Measurements from ENCODE around the gene PCBP3. TPM values are rescaled to one million over a fixed set of nuclear protein-coding genes. Genes with fewer than 3 reads are reported as not detected.
"Not testable (repeated sequence)": the region's sequence is repeated elsewhere in the genome, so short reads cannot be mapped to it uniquely, and the experiment has no call there.

The PCBP3 gene
- total and polyA plus RNA-seq, 4 donors: 14.3 to 30.0 (median 22.5) TPM

- H3K36me3 ChIP-seq (ENCODE audit: control insufficient read depth, insufficient read depth, low read length): no peaks in the 10 kb centered on the region
- peaks cover 28% of the 10 kb centered on the region for H3K4me1 ChIP-seq (ENCODE audit: control insufficient read depth, insufficient read depth, low read length)
- H3K4me3 ChIP-seq (ENCODE audit: low read depth, low read length): no peak overlapping the region
- H3K27ac ChIP-seq (ENCODE audit: low read depth, low read length): peak overlapping the region; percentile 63
- WGBS (ENCODE audit: insufficient coverage): 80% methylated on average over 2 of the region's 6 CpGs
- H3K9me3 ChIP-seq (ENCODE audit: control insufficient read depth, insufficient read depth, low read length): no peaks in the 10 kb centered on the region
- no peak for DNase-seq (ENCODE audit: low read depth in 4 of 6, low spot score in 6 of 6)
- peaks cover 13% of the 10 kb centered on the region for H3K27me3 ChIP-seq (ENCODE audit: control insufficient read depth, insufficient read depth, low read length)
Observed at GRCh38 chr21:45640001-45640887, 3.3 kb upstream of the PCBP3 start.

- peaks cover 28% of the 10 kb centered on the region for H3K4me1 ChIP-seq (ENCODE audit: control insufficient read depth, insufficient read depth, low read length)
- WGBS (ENCODE audit: insufficient coverage): 62% methylated on average over 19 of the region's 23 CpGs
- H3K9me3 ChIP-seq (ENCODE audit: control insufficient read depth, insufficient read depth, low read length): no peaks in the 10 kb centered on the region
- no peak overlapping the region for H3K4me3 ChIP-seq (ENCODE audit: low read depth, low read length)
- DNase-seq (ENCODE audit: low read depth in 4 of 6, low spot score in 6 of 6): peak in 2 of 6 donors; percentile 22 to 53
- H3K27ac ChIP-seq (ENCODE audit: low read depth, low read length): peak overlapping the region; percentile 63
- H3K27me3 ChIP-seq (ENCODE audit: control insufficient read depth, insufficient read depth, low read length): peaks cover 15% of the 10 kb centered on the region
- no peaks in the 10 kb centered on the region for H3K36me3 ChIP-seq (ENCODE audit: control insufficient read depth, insufficient read depth, low read length)
Observed at GRCh38 chr21:45640888-45641479, 2.5 kb upstream of the PCBP3 start.

- Histone ChIP-seq H3K4me3 (ENCODE audit: low read depth, low read length) (no peak overlapping the region), H3K36me3 (ENCODE audit: control insufficient read depth, insufficient read depth, low read length) (no peaks in the 10 kb centered on the region), H3K4me1 (ENCODE audit: control insufficient read depth, insufficient read depth, low read length) (peaks cover 28% of the 10 kb centered on the region), H3K27ac (ENCODE audit: low read depth, low read length) (peak overlapping the region; percentile 63), H3K9me3 (ENCODE audit: control insufficient read depth, insufficient read depth, low read length) (no peaks in the 10 kb centered on the region), H3K27me3 (ENCODE audit: control insufficient read depth, insufficient read depth, low read length) (peaks cover 15% of the 10 kb centered on the region)
- peak in 1 of 6 donors; percentile 21 for DNase-seq (ENCODE audit: low read depth in 4 of 6, low spot score in 6 of 6)
- 58% methylated on average over 23 of the region's 31 CpGs for WGBS (ENCODE audit: insufficient coverage)
Observed at GRCh38 chr21:45641480-45642035, 2.0 kb upstream of the PCBP3 start.

- peaks cover 15% of the 10 kb centered on the region for H3K27me3 ChIP-seq (ENCODE audit: control insufficient read depth, insufficient read depth, low read length)
- 6% methylated on average over 91 of the region's 91 CpGs for whole genome bisulfite sequencing (ENCODE audit: insufficient coverage)
- H3K36me3 ChIP-seq (ENCODE audit: control insufficient read depth, insufficient read depth, low read length): no peaks in the 10 kb centered on the region
- H3K9me3 ChIP-seq (ENCODE audit: control insufficient read depth, insufficient read depth, low read length): no peaks in the 10 kb centered on the region
- peaks cover 23% of the 10 kb centered on the region for H3K4me1 ChIP-seq (ENCODE audit: control insufficient read depth, insufficient read depth, low read length)
- peak in 1 of 6 donors; percentile 33 for DNase-seq (ENCODE audit: low read depth in 4 of 6, low spot score in 6 of 6)
- no peak overlapping the region for H3K4me3 ChIP-seq (ENCODE audit: low read depth, low read length)
- peak overlapping the region; percentile 63 for H3K27ac ChIP-seq (ENCODE audit: low read depth, low read length)
Observed at GRCh38 chr21:45642122-45642813, 1.3 kb upstream of the PCBP3 start.

GRCh38 chr21:45644041-45644906 lies 749 bp downstream of the PCBP3 start:
- peaks cover 23% of the 10 kb centered on the region for H3K4me1 ChIP-seq (ENCODE audit: control insufficient read depth, insufficient read depth, low read length)
- peak in 1 of 6 donors; percentile 34 for DNase-seq (ENCODE audit: low read depth in 4 of 6, low spot score in 6 of 6)
- no peak overlapping the region for H3K27ac ChIP-seq (ENCODE audit: low read depth, low read length)
- peaks cover 15% of the 10 kb centered on the region for H3K27me3 ChIP-seq (ENCODE audit: control insufficient read depth, insufficient read depth, low read length)
- H3K36me3 ChIP-seq (ENCODE audit: control insufficient read depth, insufficient read depth, low read length): no peaks in the 10 kb centered on the region
- peak overlapping the region; percentile 37 for H3K4me3 ChIP-seq (ENCODE audit: low read depth, low read length)
- WGBS (ENCODE audit: insufficient coverage): 2% methylated on average over 43 of the region's 56 CpGs
- H3K9me3 ChIP-seq (ENCODE audit: control insufficient read depth, insufficient read depth, low read length): no peaks in the 10 kb centered on the region

GRCh38 chr21:45651921-45652320 lies 8.4 kb downstream of the PCBP3 start:
- Histone ChIP-seq H3K36me3 (ENCODE audit: control insufficient read depth, insufficient read depth, low read length) (no peaks in the 10 kb centered on the region), H3K4me1 (ENCODE audit: control insufficient read depth, insufficient read depth, low read length) (no peaks in the 10 kb centered on the region), H3K27ac (ENCODE audit: low read depth, low read length) (no peak overlapping the region), H3K9me3 (ENCODE audit: control insufficient read depth, insufficient read depth, low read length) (no peaks in the 10 kb centered on the region), H3K4me3 (ENCODE audit: low read depth, low read length) (no peak overlapping the region), H3K27me3 (ENCODE audit: control insufficient read depth, insufficient read depth, low read length) (no peaks in the 10 kb centered on the region)
- peak in 1 of 6 donors; percentile 20 for DNase-seq (ENCODE audit: low read depth in 4 of 6, low spot score in 6 of 6)
- WGBS (ENCODE audit: insufficient coverage): no CpG with 5 or more reads among the region's 2 CpGs

GRCh38 chr21:45655124-45655523 lies 11.6 kb downstream of the PCBP3 start:
- Histone ChIP-seq H3K4me3 (ENCODE audit: low read depth, low read length) (no peak overlapping the region), H3K27me3 (ENCODE audit: control insufficient read depth, insufficient read depth, low read length) (no peaks in the 10 kb centered on the region), H3K27ac (ENCODE audit: low read depth, low read length) (no peak overlapping the region), H3K9me3 (ENCODE audit: control insufficient read depth, insufficient read depth, low read length) (no peaks in the 10 kb centered on the region), H3K36me3 (ENCODE audit: control insufficient read depth, insufficient read depth, low read length) (no peaks in the 10 kb centered on the region), H3K4me1 (ENCODE audit: control insufficient read depth, insufficient read depth, low read length) (no peaks in the 10 kb centered on the region)
- 94% methylated on average over 3 of the region's 4 CpGs for WGBS (ENCODE audit: insufficient coverage)
- no peak for DNase-seq (ENCODE audit: low read depth in 4 of 6, low spot score in 6 of 6)

- H3K4me3 ChIP-seq (ENCODE audit: low read depth, low read length); H3K36me3 ChIP-seq (ENCODE audit: control insufficient read depth, insufficient read depth, low read length); H3K27ac ChIP-seq (ENCODE audit: low read depth, low read length); H3K4me1 ChIP-seq (ENCODE audit: control insufficient read depth, insufficient read depth, low read length); DNase-seq (ENCODE audit: low read depth in 4 of 6, low spot score in 6 of 6); H3K27me3 ChIP-seq (ENCODE audit: control insufficient read depth, insufficient read depth, low read length); H3K9me3 ChIP-seq (ENCODE audit: control insufficient read depth, insufficient read depth, low read length): not testable (repeated sequence)
- WGBS (ENCODE audit: insufficient coverage): no CpG with 5 or more reads among the region's 3 CpGs
Observed at GRCh38 chr21:45656114-45656513, 12.6 kb downstream of the PCBP3 start.

Measured in spinal cord (tissue), 10 donors.